AG08396 (cell line): ENCODE measurements around the gene RBPJ.
A peak's percentile ranks its signal among the peaks of the same experiment; 100 is the strongest.
"Not testable (repeated sequence)": the region's sequence is repeated elsewhere in the genome, so short reads cannot be mapped to it uniquely, and the experiment has no call there.

Experiments used
- DNase-seq: peaks from one replicate; pipeline ENCODE4 v3.0.0; 2012; ENCODE audit warnings: low spot score, mixed read lengths

Gene RBPJ

DNA sequence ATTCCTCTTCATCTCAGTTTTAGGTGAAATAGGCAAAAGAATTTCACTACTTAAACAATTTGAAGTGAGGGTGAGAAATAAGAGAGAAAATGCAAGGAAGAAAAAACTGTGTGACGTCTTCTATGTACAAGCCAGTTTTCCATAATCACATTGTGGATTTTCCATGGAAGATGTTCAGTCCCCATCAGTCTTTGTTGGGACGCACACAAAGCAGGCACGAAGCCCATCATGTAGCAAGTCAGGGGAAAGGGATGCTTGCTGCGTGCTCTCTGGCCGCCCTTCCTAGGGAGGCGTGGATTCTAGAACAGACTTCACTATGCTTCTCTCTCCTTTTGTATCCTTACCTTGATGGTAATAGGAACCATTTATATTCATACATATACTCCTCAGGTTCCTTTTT is 54.7 kb downstream of the RBPJ start:
- DNase-seq: no peak

DNA sequence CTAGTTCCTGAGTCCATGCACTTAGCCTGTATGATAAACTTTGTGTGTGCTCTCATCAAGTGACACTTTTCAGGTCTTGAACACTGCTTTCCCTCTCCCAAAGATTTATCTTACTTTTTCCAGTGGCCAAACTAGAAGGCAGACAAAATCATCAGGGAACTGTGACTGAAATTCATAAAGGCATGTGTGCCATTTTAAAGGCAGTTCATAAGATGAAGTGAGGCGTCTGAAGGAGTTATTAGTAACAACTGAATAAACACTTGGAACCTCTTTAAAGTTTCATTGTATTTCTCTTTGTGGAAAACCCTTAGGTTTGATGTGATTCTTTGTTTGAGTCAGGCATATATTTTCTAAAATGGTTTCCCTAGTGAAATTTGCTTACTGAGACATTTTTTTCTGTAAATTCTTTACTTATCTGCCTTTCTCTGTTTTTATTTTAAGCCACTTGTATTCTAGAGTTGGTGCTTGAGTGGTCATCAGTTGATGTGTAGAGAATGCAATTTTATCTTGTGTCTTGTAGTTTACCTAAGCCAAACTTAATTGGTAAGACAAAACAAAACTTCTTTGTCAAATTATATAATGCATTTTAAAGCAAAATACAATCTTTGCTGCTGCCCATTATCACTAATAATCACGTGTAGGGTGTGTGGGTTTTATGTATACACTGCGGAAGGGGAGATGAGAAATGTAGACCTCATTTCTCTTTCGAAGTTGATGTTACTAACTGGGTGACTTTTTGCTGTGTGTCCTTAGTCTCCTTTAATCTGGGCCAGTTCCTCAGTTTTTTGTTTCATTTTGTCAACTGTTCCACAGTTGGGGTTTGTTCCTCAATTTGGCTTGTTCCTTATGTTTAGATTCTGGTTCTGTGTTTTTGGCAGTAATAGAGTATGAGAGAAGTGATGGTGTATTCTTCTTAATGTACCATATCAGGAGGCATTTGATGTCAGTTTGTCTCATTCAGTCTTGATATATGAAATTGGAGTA is 56.8 kb downstream of the RBPJ start:
- no peak for DNase-seq

DNA sequence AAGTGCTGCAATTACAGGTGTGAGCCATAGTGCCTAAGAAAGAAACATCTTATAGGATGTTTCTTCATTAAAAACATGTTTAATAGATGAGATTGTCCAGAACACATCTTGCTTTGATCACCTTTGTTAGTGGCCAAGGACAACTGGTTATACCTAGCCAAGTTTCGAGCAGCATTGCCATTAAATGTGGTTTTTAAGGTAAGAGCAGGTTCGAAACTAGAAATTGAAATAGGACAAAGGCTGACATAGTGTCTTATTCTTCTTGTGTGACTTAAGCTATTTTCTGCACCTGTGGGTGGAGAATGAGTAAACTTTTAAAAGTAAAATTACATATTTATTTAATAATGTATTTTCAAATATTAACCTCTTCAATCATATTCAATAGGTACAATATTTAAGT is 59.0 kb downstream of the RBPJ start:
- no peak for DNase-seq

DNA sequence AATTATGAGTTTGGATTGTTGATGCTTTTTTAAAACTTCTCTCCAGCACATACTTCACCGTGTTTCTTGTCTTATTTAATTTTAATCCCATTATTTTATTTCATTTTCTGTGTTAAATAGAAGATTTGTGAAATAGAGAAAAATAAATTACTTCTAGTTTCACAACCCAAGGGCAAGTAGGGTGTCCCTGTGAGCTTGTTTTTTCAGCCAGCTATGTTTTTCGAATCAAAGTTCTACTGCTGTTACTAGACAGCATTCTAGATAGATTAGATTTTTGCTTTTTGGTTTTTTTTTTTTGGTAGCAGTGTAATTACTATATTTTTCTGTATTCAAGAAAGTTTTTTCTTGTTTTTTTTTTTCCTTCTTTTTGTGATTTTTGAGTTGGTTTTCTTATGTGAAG is 59.9 kb downstream of the RBPJ start:
- no peak for DNase-seq

DNA sequence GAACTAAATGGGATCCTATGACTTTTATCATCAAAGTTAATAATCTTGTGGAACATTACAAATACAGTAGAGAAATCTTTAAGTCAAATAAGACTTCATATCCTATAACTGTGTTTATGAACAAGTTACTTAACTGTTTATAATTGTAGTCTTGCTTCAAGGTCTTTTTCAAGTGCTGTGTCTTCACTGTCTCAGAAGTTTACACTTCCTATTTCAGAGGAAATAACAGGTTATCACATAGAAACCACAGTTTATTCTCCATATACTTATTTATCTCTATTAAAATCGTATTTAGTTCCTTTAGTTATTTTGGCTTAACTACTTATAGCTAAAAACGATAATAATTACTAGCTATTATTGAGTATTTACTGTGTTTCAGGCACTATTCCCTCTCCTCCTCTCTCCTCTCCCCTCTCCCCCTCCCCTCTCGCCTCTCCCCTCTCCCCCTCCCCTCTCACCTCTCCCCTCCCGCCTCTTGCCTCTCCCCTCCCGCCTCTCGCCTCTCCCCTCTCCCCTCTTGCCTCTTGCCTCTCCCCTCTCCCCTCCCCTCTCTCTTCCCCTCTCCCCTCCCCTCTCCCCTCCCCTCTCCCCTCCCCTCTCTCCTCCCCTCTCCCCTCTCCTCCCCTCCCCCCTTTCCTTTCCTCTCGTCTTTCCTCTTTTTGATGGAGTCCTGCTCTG is 63.7 kb downstream of the RBPJ start:
- DNase-seq: no peak

DNA sequence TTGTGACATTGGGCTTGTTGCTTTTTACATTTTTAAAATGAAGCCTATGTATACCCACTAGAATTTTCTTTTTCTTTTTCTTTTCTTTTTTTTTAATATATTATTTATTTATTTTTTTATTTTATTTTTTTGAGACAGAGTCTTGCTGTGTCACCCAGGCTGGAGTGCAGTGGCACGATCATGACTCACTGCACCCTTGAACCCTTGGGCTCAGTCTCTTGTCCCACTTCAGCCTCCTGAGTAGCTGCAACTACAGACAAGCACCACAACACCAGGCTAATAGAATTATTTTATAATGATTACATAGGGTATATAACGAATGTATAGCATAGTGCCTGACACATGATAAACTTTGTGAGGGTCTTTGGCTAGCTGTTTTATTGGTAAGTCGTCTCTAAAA is 64.9 kb downstream of the RBPJ start:
- DNase-seq: no peak

DNA sequence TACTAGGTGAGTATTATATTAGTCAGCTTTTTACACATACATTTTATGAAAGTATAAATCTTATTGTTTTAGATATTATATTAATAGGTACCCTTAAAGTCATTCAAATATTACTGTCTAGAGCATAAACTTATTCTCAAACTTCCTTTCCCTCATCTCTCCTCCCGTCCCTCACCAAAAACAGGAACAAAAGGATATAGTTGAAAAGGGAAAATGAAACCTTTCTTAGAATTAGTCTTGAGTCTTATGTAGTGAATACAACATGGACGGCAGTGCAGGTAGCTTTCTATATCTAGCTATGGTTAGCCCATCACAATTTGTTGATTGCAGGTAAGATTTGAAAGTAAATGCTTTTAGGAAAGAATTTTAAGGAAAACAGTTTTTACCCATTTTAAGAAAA is 65.6 kb downstream of the RBPJ start:
- DNase-seq: no peak

DNA sequence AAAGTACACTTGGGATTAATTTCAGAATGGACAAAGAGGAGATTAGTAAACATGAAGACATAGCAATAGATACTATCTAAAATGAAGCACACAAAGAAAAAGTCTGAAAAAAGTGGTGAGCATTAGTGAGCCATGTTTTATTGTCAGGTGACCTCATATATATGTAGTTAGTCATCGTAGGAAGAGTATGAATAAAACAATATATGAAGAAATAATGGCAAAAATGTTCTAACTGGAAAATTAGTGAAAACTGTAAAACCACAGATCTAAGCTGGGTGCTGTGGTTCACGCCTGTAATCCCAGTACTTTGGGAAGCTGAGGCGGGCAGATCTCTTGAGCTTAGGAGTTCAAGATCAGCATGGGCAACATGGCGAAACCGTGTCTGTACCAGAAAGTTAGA is 67.9 kb downstream of the RBPJ start:
- no peak for DNase-seq

DNA sequence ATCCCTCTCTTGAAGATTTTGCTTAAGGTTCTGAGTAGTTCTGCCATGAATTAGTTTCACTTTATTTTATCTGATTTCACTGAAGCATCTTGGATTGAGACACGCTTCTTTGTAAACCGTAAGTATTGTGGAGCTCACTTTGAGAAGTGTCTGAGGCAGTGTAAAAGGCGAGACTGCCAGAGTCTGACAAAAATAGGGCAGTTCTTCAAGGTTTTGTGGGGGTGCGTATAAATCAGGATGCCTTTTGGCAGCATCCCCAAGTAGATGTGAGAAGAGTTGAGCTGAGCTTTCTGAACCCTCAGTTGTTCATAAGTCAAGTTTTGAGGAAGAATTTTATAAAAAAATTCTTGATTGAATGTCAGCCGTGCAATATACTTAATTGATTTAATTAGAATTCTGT is 76.3 kb downstream of the RBPJ start:
- no peak for DNase-seq

DNA sequence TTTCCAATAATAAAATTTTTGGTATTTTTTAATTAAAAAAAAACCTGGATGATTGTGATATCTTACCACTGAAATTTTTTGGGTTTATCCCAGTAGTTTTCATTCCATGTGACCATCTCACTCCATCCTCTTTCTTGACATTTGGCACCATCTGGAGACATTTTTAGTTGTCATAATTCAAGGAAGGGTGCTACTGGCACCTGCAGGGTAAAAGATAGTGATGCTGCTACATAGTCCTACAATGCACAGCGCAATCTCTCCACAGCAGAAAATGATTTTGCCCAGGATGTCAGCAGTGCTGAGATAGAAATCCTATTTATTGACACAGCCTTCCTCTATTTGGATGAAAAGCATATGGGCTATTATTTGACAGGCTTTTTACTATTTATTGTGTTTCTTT is 79.3 kb downstream of the RBPJ start:
- DNase-seq: no peak

DNA sequence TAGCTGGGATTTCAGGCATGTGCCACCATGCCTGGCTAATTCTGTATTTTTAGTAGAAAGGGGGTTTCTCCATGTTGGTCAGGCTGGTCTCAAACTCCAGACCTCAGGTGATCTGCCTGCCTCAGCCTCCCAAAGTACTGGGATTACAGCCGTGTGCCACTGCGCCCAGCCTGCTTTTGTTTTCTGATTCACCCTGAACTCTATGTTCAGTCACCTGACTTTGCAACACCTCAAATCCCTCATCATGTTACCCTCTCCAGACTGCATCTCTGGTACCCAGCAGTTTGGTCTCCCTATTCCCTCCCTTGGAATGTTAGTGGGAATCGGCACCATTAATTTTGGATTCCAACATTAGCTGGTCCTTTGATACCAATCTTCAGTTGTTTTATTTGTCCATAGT is 81.2 kb downstream of the RBPJ start:
- not testable (repeated sequence) for DNase-seq

DNA sequence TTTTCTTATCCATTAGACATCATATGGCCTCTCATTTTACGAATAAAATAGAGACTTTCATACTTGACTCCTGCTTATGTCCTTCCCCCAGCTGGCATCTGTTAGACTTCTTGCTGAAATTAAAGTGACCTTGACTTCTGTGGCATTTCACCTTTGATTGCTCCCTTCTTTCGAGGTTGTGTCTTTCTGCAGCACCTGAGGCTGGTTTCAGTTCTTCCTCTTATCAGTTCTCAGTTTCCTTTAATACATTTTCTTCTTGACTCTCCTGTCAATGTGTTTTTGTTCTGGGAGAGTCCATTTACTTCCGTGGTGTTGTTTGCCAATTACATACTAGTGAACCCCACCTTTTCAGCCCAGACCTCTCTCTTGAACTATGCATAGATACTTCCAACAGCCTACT is 81.6 kb downstream of the RBPJ start:
- DNase-seq: no peak

DNA sequence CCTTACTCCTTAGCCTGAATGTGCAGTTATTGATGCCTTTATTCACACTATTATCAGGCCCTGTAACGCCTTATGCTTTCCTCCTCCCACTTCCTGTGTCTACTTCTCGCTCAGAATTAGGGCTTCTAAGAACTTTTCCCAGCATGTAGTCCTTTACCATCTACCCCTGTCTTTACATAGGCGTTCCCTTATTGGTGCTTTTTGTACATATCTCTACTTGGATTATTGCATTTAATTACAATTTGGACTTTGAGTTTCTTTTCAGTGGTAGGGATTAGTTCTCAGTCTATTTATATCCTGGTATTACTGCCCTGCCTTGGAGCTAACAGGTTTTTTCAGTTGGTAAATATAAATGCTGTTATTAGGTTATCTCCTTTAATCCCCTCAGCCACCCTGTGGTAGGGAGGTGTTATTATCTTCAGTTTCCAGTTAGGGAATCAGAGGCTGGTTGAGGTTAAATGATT is 84.0 kb downstream of the RBPJ start:
- DNase-seq: no peak

DNA sequence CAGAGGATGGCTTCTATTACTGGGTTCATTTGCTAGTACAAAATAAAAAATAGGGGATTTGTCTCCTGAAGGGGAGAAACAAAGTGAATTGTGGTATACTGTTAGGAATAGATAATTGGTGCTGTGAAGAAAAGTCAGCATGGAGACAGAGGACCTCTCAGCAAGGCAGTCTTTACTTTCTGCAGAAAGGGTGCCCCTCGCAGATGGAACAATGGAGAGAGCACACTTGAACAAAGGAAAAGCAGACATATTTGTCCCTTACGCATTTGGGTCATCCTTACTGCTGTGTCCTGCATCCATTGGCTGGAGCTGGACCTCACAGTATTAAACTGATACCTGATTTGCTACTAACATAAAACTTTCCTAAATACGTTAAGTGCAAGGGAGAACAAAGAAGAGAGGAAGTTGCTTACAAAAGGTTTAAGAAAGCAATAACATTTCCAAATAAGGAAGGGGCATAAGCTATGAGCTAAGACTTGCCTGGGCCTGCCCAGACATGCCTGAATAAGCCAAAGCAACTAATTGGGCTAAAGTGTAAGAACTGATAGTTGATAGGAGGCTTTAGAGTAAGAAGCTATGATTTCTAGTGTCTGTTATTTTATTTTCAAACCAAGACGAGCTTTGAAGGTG is 85.6 kb downstream of the RBPJ start:
- DNase-seq: no peak

DNA sequence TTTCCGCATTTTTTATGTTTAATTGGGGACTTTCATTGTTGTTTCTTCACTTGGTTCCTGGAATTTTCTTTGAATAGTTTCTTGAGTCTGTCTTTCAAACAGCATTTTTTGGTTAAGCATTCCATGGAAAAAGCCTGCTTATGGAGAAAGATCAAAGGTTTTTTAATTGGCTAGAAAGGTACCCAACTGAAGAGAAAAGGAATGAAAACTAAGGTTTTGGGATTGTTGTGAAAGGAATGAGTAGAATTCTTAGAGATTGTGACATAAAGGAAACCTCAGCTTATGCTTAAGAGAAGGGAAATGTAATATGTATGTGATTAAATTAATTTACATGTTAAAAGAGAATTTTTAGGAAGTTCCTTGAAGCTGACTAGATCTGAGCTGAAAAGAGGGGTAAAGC is 86.7 kb downstream of the RBPJ start:
- no peak for DNase-seq

DNA sequence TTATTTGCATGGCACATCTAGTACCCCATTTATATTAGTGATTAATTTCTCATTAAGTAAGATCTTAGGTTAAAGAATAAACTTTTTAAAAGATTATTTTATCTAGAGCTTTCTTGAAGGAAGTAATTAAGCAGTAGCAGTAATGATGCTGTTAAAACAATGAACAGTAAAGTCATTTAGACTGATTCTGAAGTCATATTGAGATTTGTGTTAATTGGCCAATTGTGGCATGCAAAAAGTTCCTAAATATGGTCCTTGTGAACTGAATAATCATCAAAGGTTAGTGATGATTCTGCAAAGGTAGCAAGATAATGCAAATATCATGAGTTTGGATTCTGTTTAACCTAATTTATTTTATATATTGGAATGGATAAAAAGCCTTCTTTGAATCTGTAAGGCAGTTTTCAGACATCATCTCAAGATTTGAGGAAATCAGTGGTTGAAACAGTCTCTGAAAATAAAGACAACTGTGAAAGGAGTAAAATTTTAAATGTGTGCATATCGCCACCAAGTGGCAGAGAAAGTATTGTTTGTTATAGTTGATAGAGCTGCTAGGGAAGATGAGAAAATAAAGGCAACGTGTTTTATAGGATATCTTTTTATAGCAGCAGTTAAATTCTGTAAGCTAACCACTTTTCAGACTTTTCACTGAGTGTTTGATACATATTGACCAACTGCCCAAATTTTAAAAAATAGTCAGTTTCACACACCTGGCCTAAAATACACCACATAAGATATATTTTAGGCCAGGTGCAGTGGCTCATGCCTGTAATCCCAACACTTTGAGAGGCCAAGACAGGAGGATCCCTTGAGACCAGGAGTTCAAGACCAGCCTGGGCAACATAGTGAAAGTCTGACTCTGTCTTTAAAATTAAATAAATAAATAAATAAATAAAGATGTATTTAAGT is 89.8 kb downstream of the RBPJ start:
- peak; percentile 11 for DNase-seq

DNA sequence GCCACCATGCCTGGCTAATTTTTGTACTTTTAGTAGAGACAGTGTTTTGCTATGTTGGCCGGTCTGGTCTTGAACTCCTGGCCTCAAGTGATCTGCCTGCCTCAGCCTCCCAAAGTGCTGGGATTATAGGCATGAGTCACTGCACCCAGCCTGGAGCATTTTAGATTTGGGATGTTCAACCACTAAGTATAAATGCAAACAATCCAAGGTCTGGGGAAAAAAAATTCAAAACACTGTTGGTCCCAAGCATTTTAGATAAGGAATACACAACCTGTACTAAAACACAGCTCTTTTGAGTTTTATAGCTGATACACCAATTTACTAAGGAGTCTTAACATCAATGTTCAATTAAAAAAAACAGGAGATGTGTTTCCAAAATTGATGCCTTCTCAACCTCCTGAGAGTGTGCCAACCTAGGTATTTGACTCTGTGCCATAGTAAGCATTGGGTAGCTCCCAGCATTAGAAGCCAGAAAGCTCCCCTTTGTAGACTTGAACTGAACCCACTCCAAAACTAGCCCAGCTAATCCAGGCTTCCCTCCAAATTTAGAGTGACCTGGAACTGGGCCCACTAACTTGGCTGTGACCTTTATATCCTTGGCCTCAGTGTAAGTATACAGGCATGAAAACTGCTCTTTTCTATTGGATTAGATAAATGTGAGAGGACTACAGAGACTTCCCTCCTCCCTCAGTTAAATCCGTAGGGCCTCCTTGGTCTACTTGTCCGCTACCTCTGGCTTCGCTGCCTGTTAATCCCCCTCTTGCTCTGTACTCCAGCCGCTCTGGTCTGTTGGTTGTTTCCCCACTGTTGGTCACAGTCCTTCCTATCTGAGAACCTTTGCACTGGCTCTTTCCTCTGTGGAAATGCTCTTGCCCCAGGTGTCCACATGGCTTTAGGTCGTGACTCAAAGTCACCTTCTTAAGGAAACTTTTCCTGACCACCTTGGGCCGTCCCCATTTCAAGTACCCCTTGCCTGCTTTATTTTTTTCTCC is 91.9 kb downstream of the RBPJ start:
- no peak for DNase-seq

DNA sequence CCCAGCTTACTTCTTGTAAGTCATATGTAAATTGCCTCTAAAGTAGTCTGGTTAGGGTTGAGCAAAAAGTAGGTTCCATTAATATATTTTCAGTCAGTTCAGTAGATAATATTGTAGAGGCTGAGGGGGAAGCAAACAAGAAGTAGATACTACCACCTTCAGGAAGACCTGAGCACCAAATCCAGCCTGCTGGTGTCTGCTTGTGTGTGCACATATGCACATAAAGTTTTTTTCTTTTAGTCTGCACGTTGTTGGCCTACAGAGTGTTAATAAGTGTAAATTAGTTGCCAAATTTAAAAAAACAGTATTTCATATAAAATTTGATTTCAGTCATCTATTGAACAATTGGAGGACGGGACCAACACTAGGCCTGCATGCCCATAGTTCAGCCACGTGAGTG is 92.8 kb downstream of the RBPJ start:
- no peak for DNase-seq

DNA sequence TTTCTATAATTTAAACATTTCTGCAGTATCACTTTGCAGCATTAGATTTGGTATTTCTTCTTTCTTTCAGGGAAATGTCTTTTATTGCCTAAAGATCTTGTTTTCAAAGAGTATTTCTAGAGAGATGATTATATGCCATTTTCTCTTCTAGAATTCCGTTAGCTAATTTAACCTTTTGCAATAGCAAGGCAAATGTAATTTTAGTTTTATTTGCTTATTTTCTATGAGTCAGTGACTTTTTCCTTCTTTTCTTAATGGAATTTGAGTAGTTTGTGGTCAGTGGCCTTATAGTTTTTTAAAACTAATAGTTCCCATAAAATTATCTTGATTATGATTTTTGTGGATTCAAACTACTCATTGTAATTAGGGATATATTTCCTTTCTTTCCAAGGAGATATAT is 97.3 kb downstream of the RBPJ start:
- no peak for DNase-seq

DNA sequence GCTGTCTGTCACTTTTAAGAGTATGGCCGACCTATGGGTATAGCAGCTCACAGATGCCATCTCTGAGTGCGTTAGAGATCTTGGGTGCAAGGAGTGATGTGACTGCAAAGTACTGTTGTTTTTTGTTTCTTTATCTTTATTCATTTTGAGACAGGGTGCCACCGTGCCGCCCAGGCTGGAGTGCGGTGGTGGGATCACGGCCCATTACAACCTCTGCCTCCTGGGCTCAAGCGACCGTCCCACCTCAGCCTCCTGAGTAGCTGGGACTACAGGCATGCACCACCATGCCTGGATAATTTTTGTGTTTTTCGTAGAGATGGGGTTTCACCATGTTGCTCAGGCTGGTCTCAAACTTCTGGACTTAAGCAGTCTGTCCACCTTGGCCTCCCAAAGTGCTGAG is 98.0 kb downstream of the RBPJ start:
- DNase-seq: no peak

DNA sequence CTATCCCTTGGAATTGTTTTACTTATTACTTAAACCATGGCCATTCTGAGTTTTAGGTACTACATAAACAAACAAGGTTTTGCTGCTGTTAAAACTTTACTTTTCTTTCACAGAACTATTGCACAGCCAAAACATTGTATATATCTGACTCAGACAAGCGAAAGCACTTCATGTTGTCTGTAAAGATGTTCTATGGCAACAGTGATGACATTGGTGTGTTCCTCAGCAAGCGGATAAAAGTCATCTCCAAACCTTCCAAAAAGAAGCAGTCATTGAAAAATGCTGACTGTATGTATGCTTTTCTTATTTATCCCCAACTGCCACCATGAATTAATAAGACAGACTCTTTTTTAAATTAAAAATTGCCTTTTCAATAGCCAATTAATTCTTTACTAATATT is 99.6 kb downstream of the RBPJ start:
- DNase-seq: no peak
